Muscle layer of colon (tissue), 2 donors: ENCODE data around the gene TPST2.

Experiments
- H3K27ac ChIP-seq: one replicate; pipeline ENCODE4 v1.7.0; 2013; ENCODE audit warnings: low read depth, mild to moderate bottlenecking, low read length, moderate library complexity
- H3K27me3 ChIP-seq, 2 donors: one replicate each; pipeline ENCODE4 v1.7.0; 2013; ENCODE audit warnings: low read length in 2 of 2, mild to moderate bottlenecking in 2 of 2; ENCODE audit not compliant: insufficient read depth in 2 of 2, control insufficient read depth in 1 of 2
- H3K36me3 ChIP-seq: one replicate; pipeline ENCODE4 v1.7.0; 2013; ENCODE audit warnings: mild to moderate bottlenecking, low read length; ENCODE audit not compliant: insufficient read depth
- H3K4me1 ChIP-seq: one replicate; pipeline ENCODE4 v1.7.0; 2013; ENCODE audit warnings: mild to moderate bottlenecking, low read length; ENCODE audit not compliant: insufficient read depth
- H3K4me3 ChIP-seq, 2 donors: one replicate each; pipeline ENCODE4 v1.7.0; 2013; ENCODE audit warnings: low read length in 2 of 2, low read depth in 1 of 2, mild to moderate bottlenecking in 1 of 2, moderate library complexity in 1 of 2
- H3K9ac ChIP-seq: one replicate; pipeline ENCODE4 v1.7.0; 2013; ENCODE audit warnings: low read length
- H3K9me3 ChIP-seq: one replicate; pipeline ENCODE4 v1.7.0; 2013; ENCODE audit warnings: mild to moderate bottlenecking, low read length
- donor health status: abdominal sarcoma.
- donor health status: Adenocarcinoma of cecum.

TPST2 gene

GRCh38 chr22:26576026-26576680 lies 13.8 kb downstream of the TPST2 start:
- no peak overlapping the region for H3K4me3 ChIP-seq
- H3K4me1 ChIP-seq: no peaks in the 10 kb centered on the region
- H3K36me3 ChIP-seq: no peaks in the 10 kb centered on the region
- H3K27me3 ChIP-seq: no peaks in the 10 kb centered on the region
- no peak overlapping the region for H3K9ac ChIP-seq
- H3K9me3 ChIP-seq: no peaks in the 10 kb centered on the region
- H3K27ac ChIP-seq: no peak overlapping the region

- Histone ChIP-seq H3K27me3 (no peaks in the 10 kb centered on the region), H3K27ac (no peak overlapping the region), H3K4me1 (no peaks in the 10 kb centered on the region), H3K36me3 (no peaks in the 10 kb centered on the region), H3K4me3 (no peak overlapping the region), H3K9me3 (no peaks in the 10 kb centered on the region), H3K9ac (no peak overlapping the region)
Measured at GRCh38 chr22:26574001-26574723, 15.8 kb downstream of the TPST2 start.

- Histone ChIP-seq H3K4me3 (no peak overlapping the region), H3K9me3 (no peaks in the 10 kb centered on the region), H3K4me1 (no peaks in the 10 kb centered on the region), H3K27ac (no peak overlapping the region), H3K36me3 (no peaks in the 10 kb centered on the region), H3K27me3 (no peaks in the 10 kb centered on the region), H3K9ac (no peak overlapping the region)
Measured at GRCh38 chr22:26573026-26573662, 16.8 kb downstream of the TPST2 start.

- H3K9ac ChIP-seq: no peak overlapping the region
- H3K27ac ChIP-seq: no peak overlapping the region
- H3K4me3 ChIP-seq: no peak overlapping the region
- no peaks in the 10 kb centered on the region for H3K9me3 ChIP-seq
- no peaks in the 10 kb centered on the region for H3K27me3 ChIP-seq
- H3K4me1 ChIP-seq: no peaks in the 10 kb centered on the region
- no peaks in the 10 kb centered on the region for H3K36me3 ChIP-seq
Measured at GRCh38 chr22:26570864-26571525, 18.9 kb downstream of the TPST2 start.

- no peaks in the 10 kb centered on the region for H3K9me3 ChIP-seq
- H3K4me3 ChIP-seq: no peak overlapping the region
- H3K36me3 ChIP-seq: no peaks in the 10 kb centered on the region
- H3K9ac ChIP-seq: no peak overlapping the region
- H3K27ac ChIP-seq: no peak overlapping the region
- no peaks in the 10 kb centered on the region for H3K4me1 ChIP-seq
- no peaks in the 10 kb centered on the region for H3K27me3 ChIP-seq
Measured at GRCh38 chr22:26570115-26570514, 19.8 kb downstream of the TPST2 start.

GRCh38 chr22:26568207-26568706 lies 21.7 kb downstream of the TPST2 start:
- Histone ChIP-seq H3K4me3 (no peak overlapping the region), H3K27me3 (no peaks in the 10 kb centered on the region), H3K27ac (no peak overlapping the region), H3K4me1 (no peaks in the 10 kb centered on the region), H3K9ac (no peak overlapping the region), H3K9me3 (no peaks in the 10 kb centered on the region), H3K36me3 (no peaks in the 10 kb centered on the region)

- Histone ChIP-seq H3K27me3 (no peaks in the 10 kb centered on the region), H3K9ac (no peak overlapping the region), H3K4me1 (no peaks in the 10 kb centered on the region), H3K27ac (no peak overlapping the region), H3K4me3 (no peak overlapping the region), H3K36me3 (no peaks in the 10 kb centered on the region), H3K9me3 (no peaks in the 10 kb centered on the region)
Measured at GRCh38 chr22:26567610-26568009, 22.3 kb downstream of the TPST2 start.

GRCh38 chr22:26566994-26567393 lies 22.9 kb downstream of the TPST2 start:
- no peaks in the 10 kb centered on the region for H3K4me1 ChIP-seq
- H3K4me3 ChIP-seq: no peak overlapping the region
- no peak overlapping the region for H3K27ac ChIP-seq
- no peaks in the 10 kb centered on the region for H3K36me3 ChIP-seq
- H3K9me3 ChIP-seq: no peaks in the 10 kb centered on the region
- H3K27me3 ChIP-seq: no peaks in the 10 kb centered on the region
- no peak overlapping the region for H3K9ac ChIP-seq

- no peaks in the 10 kb centered on the region for H3K36me3 ChIP-seq
- no peak overlapping the region for H3K27ac ChIP-seq
- no peaks in the 10 kb centered on the region for H3K4me1 ChIP-seq
- H3K27me3 ChIP-seq: no peaks in the 10 kb centered on the region
- H3K9ac ChIP-seq: no peak overlapping the region
- no peaks in the 10 kb centered on the region for H3K9me3 ChIP-seq
- no peak overlapping the region for H3K4me3 ChIP-seq
Measured at GRCh38 chr22:26565889-26566288, 24.0 kb downstream of the TPST2 start.

- no peaks in the 10 kb centered on the region for H3K27me3 ChIP-seq
- H3K4me3 ChIP-seq: no peak overlapping the region
- H3K27ac ChIP-seq: no peak overlapping the region
- H3K36me3 ChIP-seq: no peaks in the 10 kb centered on the region
- no peak overlapping the region for H3K9ac ChIP-seq
- no peaks in the 10 kb centered on the region for H3K9me3 ChIP-seq
- no peaks in the 10 kb centered on the region for H3K4me1 ChIP-seq
Measured at GRCh38 chr22:26565181-26565580, 24.8 kb downstream of the TPST2 start.

GRCh38 chr22:26564672-26565071 lies 25.3 kb downstream of the TPST2 start:
- Histone ChIP-seq H3K36me3 (no peaks in the 10 kb centered on the region), H3K4me3 (no peak overlapping the region), H3K9ac (no peak overlapping the region), H3K4me1 (no peaks in the 10 kb centered on the region), H3K9me3 (no peaks in the 10 kb centered on the region), H3K27me3 (no peaks in the 10 kb centered on the region), H3K27ac (no peak overlapping the region)
